ENCODE results near the gene STUM.
"Not testable (repeated sequence)": the region's sequence is repeated elsewhere in the genome, so short reads cannot be mapped to it uniquely, and the experiment has no call there.

The STUM gene

GRCh38 chr1:226628612-226629155 lies 80.1 kb downstream of the STUM start:
- DNase-seq, result no peak

- no peak for DNase-seq
These were observed 80.8 kb downstream of the STUM start for GRCh38 chr1:226629210-226629895.

- DNase-seq, result no peak
These were observed 81.5 kb downstream of the STUM start for GRCh38 chr1:226629896-226630550.

- DNase-seq, result no peak
These were observed 82.0 kb downstream of the STUM start for GRCh38 chr1:226630592-226630991.

- DNase-seq, result no peak
These were observed 82.9 kb downstream of the STUM start for GRCh38 chr1:226631229-226632000.

- DNase-seq, result no peak
These were observed 83.8 kb downstream of the STUM start for GRCh38 chr1:226632169-226632879.

- DNase-seq, result peak; percentile 36
These were observed 84.4 kb downstream of the STUM start for GRCh38 chr1:226632922-226633351.

GRCh38 chr1:226633541-226634165 lies 85.1 kb downstream of the STUM start:
- DNase-seq, result no peak

GRCh38 chr1:226634166-226634588 lies 85.6 kb downstream of the STUM start:
- DNase-seq, result peak; percentile 74

GRCh38 chr1:226634611-226635246 lies 86.2 kb downstream of the STUM start:
- DNase-seq, result no peak

- DNase-seq, result no peak
These were observed 86.9 kb downstream of the STUM start for GRCh38 chr1:226635456-226635941.

GRCh38 chr1:226636847-226637096 lies 88.2 kb downstream of the STUM start:
- no peak for DNase-seq

GRCh38 chr1:226637147-226637935 lies 88.8 kb downstream of the STUM start:
- DNase-seq, result no peak

GRCh38 chr1:226638001-226638601 lies 89.5 kb downstream of the STUM start:
- no peak for DNase-seq

GRCh38 chr1:226638608-226639007 lies 90.0 kb downstream of the STUM start:
- DNase-seq, result no peak

- DNase-seq, result not testable (repeated sequence)
These were observed 90.6 kb downstream of the STUM start for GRCh38 chr1:226639206-226639605.

GRCh38 chr1:226639631-226640061 lies 91.1 kb downstream of the STUM start:
- no peak for DNase-seq

GRCh38 chr1:226640321-226641136 lies 92.0 kb downstream of the STUM start:
- DNase-seq, result no peak

- DNase-seq, result no peak
These were observed 93.2 kb downstream of the STUM start for GRCh38 chr1:226641671-226642231.

Measured in CD4-positive, alpha-beta T cell treated with Interferon gamma for 1 hour (primary cell).